GM20000 (cell line): ENCODE results near the gene CENPF.
"Not testable (repeated sequence)": the region's sequence is repeated elsewhere in the genome, so short reads cannot be mapped to it uniquely, and the experiment has no call there.

Experiments used
- DNase-seq: peaks from one replicate; pipeline ENCODE4 v3.0.0; 2012; ENCODE audit warnings: low spot score
- TF ChIP-seq, protein P1 (sequence below): IDR thresholded peaks from 2 replicates; pipeline ENCODE4 v1.5.1; 2012; ENCODE audit warnings: mild to moderate bottlenecking, control low read depth; ENCODE audit errors: extremely low read depth, missing control alignments

The CENPF gene

GRCh38 chr1:214587165-214587564 lies 15.8 kb upstream of the CENPF start:
- TF ChIP-seq, protein P1, sequence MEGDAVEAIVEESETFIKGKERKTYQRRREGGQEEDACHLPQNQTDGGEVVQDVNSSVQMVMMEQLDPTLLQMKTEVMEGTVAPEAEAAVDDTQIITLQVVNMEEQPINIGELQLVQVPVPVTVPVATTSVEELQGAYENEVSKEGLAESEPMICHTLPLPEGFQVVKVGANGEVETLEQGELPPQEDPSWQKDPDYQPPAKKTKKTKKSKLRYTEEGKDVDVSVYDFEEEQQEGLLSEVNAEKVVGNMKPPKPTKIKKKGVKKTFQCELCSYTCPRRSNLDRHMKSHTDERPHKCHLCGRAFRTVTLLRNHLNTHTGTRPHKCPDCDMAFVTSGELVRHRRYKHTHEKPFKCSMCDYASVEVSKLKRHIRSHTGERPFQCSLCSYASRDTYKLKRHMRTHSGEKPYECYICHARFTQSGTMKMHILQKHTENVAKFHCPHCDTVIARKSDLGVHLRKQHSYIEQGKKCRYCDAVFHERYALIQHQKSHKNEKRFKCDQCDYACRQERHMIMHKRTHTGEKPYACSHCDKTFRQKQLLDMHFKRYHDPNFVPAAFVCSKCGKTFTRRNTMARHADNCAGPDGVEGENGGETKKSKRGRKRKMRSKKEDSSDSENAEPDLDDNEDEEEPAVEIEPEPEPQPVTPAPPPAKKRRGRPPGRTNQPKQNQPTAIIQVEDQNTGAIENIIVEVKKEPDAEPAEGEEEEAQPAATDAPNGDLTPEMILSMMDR = no peak
- no peak for DNase-seq

DNA sequence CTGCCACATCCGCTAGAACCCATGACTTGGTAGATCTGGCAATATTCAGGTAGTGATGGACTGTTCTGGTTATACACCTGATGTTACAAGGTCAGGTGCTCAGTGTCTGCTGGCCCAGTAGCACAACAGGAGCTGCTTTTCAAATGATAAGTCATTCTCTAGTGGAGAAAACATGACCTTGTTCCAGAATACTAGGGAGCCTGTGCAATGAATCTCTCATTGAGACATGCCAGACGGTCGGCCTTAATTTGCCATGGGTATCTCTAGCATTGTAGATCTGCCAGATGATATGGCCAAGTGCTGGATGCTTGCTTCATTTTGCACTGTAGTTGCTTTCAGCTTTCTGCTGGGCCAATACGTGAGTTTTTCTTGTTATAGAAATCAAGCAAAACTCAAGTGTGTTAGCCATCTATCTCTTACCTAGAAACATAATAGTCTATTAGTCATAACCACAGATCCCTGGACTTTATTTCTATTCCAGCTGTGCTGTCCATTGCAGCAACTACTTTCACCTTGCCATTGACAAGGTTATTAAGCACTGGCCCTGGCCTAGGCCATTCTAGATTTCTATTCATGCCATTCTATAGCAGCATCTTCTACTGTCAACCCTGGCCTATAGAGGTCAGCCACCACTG lies 13.9 kb upstream of the CENPF start:
- TF ChIP-seq, protein P1 = no peak
- DNase-seq = no peak

DNA sequence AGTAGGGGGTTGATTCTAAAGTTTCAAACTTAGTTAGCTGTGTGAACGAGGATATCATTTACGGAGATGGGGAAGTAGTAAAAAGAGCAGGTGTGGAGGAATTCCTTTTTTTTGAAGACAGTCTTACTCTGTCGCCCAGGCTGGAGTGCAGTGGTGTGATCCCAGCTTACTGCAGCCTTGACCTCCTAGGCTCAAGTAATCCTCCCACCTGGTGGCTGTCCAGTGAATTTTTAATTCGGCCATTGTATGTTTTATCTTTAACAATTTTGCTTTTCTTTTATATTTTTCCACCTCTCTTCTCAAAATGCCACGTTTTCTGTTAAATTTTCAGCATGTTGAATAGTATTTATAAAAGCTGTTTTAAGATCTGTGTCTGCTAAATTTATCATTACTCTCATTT lies 12.3 kb upstream of the CENPF start:
- no peak for DNase-seq
- TF ChIP-seq, protein P1 = no peak

DNA sequence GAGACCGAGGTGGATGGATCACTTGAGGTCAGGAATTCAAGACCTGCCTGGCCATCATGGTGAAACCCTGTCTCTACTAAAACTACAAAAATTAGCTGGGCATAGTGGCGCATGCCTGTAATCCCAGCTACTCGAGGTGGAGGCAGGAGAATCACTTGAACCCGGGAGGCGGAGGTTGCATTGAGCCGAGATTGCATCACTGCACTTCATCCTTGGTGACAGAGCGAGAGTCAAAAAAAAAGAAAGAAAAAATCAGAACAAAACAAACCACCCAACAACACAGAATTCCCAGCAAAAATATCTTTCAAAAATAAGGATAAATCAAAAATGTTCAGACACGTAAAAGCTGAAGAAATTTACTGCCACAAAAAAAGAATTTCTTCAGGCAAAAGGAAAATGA lies 11.1 kb upstream of the CENPF start:
- not testable (repeated sequence) for DNase-seq

GRCh38 chr1:214593158-214593557 lies 9.8 kb upstream of the CENPF start:
- TF ChIP-seq, protein P1 = no peak
- DNase-seq = no peak

DNA sequence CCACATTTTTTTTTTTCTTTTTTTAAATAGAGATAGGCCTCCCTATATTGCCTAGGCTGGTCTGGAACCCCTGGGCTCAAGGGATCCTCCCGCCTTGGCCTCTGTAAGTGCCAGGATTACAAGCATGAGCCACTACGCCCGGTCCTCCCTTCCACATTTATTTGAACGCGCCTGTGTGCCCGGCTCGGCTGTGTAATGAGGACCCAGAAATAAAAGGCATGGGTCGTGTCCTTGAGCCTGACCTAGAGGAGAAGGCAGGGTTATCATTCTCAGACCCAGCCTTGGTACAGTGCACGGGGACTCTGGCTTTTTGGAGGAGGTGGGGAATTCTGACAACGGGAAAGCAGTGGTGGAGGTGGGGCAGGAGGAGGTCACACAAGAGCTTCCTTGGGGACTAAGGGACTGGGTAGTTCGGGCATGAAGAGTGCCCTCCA lies 841 bp downstream of the CENPF start:
- no peak for DNase-seq

GRCh38 chr1:214604523-214604922 lies 1.5 kb downstream of the CENPF start:
- TF ChIP-seq, protein P1 = no peak
- DNase-seq = no peak

More for the DNA sequence above, 841 bp downstream of the CENPF start:
- TF ChIP-seq, protein P1 = no peak

- DNase-seq = not testable (repeated sequence)
Measured at GRCh38 chr1:214605484-214605883, 2.5 kb downstream of the CENPF start.

DNA sequence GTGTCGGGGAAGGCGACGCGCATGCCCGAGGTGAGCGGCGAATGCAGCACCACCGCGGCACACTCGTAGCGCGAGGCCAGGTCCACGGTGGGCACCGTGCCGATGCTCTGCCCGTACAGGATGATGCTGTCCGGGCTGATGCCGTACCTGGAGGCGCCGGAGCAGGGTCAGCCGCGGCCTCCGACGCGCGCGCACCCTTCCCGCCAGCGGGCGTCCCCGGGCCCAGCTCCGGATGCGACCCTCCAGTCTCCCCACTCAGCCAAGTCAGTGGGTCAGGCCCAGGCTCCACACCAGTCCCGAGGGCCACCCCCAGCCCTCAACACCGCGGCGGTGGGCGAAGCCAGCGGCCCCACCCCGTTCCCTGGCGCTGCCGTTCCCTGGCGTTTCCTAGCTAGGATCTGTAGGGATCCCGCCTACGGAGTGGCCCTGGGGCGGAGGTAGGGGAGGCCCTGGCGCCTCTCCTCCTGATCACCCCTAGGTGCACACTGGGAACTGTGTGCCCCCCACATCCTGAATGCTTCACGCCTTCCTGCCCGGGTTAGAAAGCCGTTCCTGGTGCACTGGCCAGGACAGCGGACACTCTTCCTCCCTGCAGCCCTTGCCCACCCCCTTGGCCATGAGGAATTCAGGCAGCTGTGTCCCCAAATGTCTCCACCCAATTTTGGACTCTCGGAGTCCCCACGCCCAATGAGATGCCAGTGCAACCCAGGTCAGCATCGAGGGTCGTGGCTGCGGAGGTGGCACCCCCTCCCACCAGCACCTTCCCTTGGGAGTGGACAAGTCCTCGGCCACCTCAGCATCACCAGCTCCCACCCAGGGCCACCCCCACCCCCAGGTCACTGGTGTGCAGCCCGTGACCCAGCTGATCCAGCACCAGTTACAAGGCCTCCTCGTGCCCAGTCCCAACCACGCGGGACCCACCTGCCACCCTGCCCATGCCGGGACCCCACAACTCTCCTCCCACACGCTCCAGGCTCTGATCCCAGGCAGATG lies 3.2 kb downstream of the CENPF start:
- DNase-seq = not testable (repeated sequence)

- not testable (repeated sequence) for DNase-seq
Measured at GRCh38 chr1:214607492-214608215, 4.7 kb downstream of the CENPF start.

- not testable (repeated sequence) for DNase-seq
Measured at GRCh38 chr1:214608216-214608783, 5.3 kb downstream of the CENPF start.
